Heart left ventricle (tissue), 13 donors: ENCODE measurements around the gene TRUB2.

Experiments
- CTCF ChIP-seq, 12 donors: fragments of 200-600 bp; sonication (generic) in 4 of 12; IDR thresholded peaks; one replicate each; pipeline versions ENCODE4 v1.5.0 to v1.8.0; 2018 to 2022; ENCODE audit warnings: antibody characterized with exemption in 12 of 12, mild to moderate bottlenecking in 5 of 12
- POLR2A ChIP-seq, 2 donors: fragments of 450-650 bp; IDR thresholded peaks; one replicate each; pipeline ENCODE4 v1.6.1; 2017; ENCODE audit warnings: antibody characterized with exemption in 2 of 2, mild to moderate bottlenecking in 2 of 2, moderate library complexity in 2 of 2
- donor health status: ischemic (EF 13 %, LVEDD 7.1; RV severe dilation, severe dysfunction).
- donor health status: DM: no; HTN: yes; CAD: no.
- donor health status: DM: no; HTN: no; CAD: no.
- donor health status: ischemic (EF 25% LVEDD 6.9; RV normal size, moderate dysfunction).
- donor health status: ischemic (EF 25% LVEDD 5.7; RV mildly dilated, moderate dysfunction).
- donor health status: ischemic (EF 35%, LVEDD 5.7; RV mildly dilated, moderate dysfunction).
- donor health status: nonischemic (EF 11% LVEDD 7.7; RV severe dilation, severe dysfunction).
- donor health status: DM: yes; HTN: yes; CAD: no.
- donor health status: PGD.
- donor health status: ischemic (EF 29% LVEDD 5.4; RV normal size, mild dysfunction).
- donor health status: nonischemic (EF 23%, LVEDD 6.1; RV moderate dilation, normal function).

DNA sequence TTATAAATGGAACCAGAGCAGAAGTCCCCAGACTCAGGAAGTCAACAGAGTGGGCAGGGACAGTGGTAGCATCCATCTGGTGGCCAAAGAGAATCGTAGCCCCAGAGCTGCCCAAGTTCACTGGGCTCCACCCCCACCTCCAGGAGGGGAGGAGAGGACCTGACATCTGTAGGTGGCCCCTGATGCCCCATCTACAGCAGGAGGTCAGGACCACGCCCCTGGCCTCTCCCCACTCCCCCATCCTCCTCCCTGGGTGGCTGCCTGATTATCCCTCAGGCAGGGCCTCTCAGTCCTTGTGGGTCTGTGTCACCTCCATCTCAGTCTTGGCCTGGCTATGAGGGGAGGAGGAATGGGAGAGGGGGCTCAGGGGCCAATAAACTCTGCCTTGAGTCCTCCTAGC lies 38.6 kb upstream of the TRUB2 start:
- TF ChIP-seq CTCF (IDR thresholded peaks at IDR 0.05): no peak
- TF ChIP-seq POLR2A (IDR thresholded peaks at IDR 0.05): no peak
